Colonic mucosa (tissue), 4 donors: ENCODE data around the gene PHETA2. TPM values are rescaled to one million over a fixed set of nuclear protein-coding genes. Genes with fewer than 3 reads are reported as not detected.

ENCODE experiments used
- DNase-seq: peaks from one replicate; pipeline ENCODE4 v3.0.0-alpha.2; 2020
- H3K27ac ChIP-seq: fragments of 200-600 bp; one replicate; pipeline ENCODE4 v1.8.0; 2021
- H3K27me3 ChIP-seq: fragments of 200-600 bp; one replicate; pipeline ENCODE4 v1.8.0; 2021
- H3K36me3 ChIP-seq: fragments of 200-600 bp; one replicate; pipeline ENCODE4 v1.8.0; 2021
- H3K4me1 ChIP-seq: fragments of 200-600 bp; one replicate; pipeline ENCODE4 v1.8.0; 2021; ENCODE audit warnings: mild to moderate bottlenecking
- H3K4me3 ChIP-seq: fragments of 200-600 bp; one replicate; pipeline ENCODE4 v1.8.0; 2021
- H3K9ac ChIP-seq, 2 donors: one replicate each; pipeline ENCODE4 v1.7.0; 2013; ENCODE audit warnings: control low read depth in 2 of 2, low read depth in 2 of 2, low read length in 2 of 2
- H3K9me3 ChIP-seq: fragments of 200-600 bp; one replicate; pipeline ENCODE4 v1.8.0; 2021
- intact Hi-C: fragments of 100-400 bp; cut with DNase I; formaldehyde crosslinking; loops from one replicate; pipeline ENCODE4 v1.14.1; 2022
- total RNA-seq, 2 donors: library from RNA; stranded (reverse); fragmentation: NEBNext Ultra II Directional in 1 of 2; extraction: Animal tissue kit (Norgen Biotek cat#: 25700) in 1 of 2; gene quantifications; one replicate each; pipeline ENCODE4 v1.2.1, GENCODE V29; 2021
- TF ChIP-seq, protein P1 (sequence below): fragments of 200-600 bp; IDR thresholded peaks from one replicate; pipeline ENCODE4 v1.8.0; 2022; ENCODE audit warnings: antibody characterized with exemption, mild to moderate bottlenecking
- donor health status: healthy.
- donor health status: DM: no; HTN: no; CAD: no.
- donor health status: DM: no; HTN: no; CAD: no.

Gene PHETA2
- total RNA-seq, 2 donors from 2014 or later: 11.6 to 15.2 TPM

DNA sequence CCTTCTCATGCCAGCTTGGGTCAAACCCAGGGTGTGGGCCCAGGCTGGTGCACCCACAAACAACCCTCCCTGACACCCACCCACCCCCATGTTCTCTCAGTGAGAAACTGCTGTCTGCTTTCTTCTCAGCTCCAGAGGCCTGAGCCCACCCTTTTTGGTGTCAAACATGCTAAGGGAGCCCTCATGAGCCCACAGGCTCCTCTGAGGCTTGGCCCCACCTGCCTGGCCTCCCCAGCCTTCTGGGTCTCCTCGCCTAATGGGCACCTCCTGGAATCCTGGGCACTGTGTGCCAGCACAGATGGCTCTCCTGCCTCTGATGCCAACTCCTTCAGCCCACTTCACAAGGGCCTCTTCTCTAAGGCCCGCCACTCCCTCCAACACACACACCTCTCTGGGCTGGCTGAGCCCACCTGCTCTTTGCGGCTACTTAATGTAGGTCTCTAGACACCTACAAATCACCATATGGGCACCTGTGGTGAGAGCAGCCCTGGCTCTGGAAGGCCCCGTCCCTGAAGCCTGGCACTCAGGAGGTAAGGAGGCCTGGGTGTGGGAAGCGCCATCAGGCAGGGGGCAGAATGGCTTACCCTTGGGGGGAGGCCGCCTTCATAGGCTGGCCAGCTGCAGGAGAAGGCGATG lies 7.8 kb upstream of the PHETA2 start:
- peaks cover 4% of the 10 kb centered on the region for H3K4me1 ChIP-seq
- no peak overlapping the region for H3K9ac ChIP-seq
- peaks cover 4% of the 10 kb centered on the region for H3K36me3 ChIP-seq
- no peaks in the 10 kb centered on the region for H3K9me3 ChIP-seq
- H3K27ac ChIP-seq: no peak overlapping the region
- intact Hi-C loops: no loop called here
- TF ChIP-seq, protein P1, sequence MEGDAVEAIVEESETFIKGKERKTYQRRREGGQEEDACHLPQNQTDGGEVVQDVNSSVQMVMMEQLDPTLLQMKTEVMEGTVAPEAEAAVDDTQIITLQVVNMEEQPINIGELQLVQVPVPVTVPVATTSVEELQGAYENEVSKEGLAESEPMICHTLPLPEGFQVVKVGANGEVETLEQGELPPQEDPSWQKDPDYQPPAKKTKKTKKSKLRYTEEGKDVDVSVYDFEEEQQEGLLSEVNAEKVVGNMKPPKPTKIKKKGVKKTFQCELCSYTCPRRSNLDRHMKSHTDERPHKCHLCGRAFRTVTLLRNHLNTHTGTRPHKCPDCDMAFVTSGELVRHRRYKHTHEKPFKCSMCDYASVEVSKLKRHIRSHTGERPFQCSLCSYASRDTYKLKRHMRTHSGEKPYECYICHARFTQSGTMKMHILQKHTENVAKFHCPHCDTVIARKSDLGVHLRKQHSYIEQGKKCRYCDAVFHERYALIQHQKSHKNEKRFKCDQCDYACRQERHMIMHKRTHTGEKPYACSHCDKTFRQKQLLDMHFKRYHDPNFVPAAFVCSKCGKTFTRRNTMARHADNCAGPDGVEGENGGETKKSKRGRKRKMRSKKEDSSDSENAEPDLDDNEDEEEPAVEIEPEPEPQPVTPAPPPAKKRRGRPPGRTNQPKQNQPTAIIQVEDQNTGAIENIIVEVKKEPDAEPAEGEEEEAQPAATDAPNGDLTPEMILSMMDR: no peak
- no peaks in the 10 kb centered on the region for H3K27me3 ChIP-seq
- DNase-seq: peak; percentile 16
- H3K4me3 ChIP-seq: no peak overlapping the region

DNA sequence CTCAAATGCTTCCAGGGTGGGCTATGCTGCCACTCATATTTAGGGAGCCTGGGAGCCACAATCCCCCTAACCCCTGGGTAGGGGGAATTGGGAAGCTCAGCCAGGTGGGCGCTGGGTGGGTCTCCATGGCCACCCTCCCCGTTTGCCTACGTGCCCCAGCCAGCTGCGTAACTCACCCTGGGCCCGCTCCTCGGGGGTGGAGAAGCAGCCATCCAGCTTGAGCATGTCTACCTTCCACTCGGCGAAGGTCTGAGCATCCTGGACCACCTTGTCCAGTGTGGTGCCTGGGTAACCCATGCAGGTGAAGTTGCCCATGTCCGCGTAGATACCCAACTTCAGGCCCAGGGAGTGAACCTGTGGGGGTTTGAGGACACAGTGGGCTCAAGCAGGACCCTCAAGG lies 7.1 kb upstream of the PHETA2 start:
- H3K9me3 ChIP-seq: no peaks in the 10 kb centered on the region
- no peak overlapping the region for H3K4me3 ChIP-seq
- H3K4me1 ChIP-seq: peaks cover 4% of the 10 kb centered on the region
- peak; percentile 15 for DNase-seq
- no peak overlapping the region for H3K27ac ChIP-seq
- peaks cover 4% of the 10 kb centered on the region for H3K36me3 ChIP-seq
- intact Hi-C loops: no loop called here
- no peak overlapping the region for H3K9ac ChIP-seq
- TF ChIP-seq, protein P1: no peak
- no peaks in the 10 kb centered on the region for H3K27me3 ChIP-seq

DNA sequence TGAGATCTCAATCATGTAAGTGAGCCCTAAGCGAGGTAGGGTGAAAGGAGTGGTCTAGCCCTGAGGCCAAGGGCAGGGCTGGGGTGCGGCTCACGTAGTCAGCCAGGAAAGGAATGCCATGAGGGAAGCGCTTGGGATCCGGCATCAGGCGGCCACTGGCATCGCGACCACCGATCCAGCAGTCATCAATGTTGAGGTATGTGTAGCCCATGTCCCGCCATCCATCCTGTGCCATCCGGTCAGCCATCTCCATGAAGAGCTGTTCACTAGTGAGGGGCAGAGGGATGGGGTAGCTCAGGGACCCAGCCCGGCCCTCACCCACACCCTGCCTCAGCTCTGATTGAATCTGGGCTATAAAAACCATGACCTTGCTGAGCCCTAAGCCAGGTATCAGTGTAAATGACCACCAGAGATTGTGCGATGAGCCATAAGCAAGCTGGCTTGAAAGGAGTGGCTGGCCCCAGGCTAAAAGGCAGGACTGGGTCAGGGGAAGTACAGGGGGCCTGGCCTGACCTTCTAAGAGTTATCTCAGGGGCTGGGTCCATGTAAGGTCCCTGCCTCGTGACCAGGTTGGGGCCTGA lies 6.3 kb upstream of the PHETA2 start:
- TF ChIP-seq, protein P1: no peak
- no peak overlapping the region for H3K9ac ChIP-seq
- no peaks in the 10 kb centered on the region for H3K9me3 ChIP-seq
- H3K4me3 ChIP-seq: no peak overlapping the region
- H3K27ac ChIP-seq: no peak overlapping the region
- H3K4me1 ChIP-seq: peaks cover 4% of the 10 kb centered on the region
- intact Hi-C loops: no loop called here
- DNase-seq: peak; percentile 14
- H3K27me3 ChIP-seq: no peaks in the 10 kb centered on the region
- H3K36me3 ChIP-seq: peaks cover 2% of the 10 kb centered on the region

DNA sequence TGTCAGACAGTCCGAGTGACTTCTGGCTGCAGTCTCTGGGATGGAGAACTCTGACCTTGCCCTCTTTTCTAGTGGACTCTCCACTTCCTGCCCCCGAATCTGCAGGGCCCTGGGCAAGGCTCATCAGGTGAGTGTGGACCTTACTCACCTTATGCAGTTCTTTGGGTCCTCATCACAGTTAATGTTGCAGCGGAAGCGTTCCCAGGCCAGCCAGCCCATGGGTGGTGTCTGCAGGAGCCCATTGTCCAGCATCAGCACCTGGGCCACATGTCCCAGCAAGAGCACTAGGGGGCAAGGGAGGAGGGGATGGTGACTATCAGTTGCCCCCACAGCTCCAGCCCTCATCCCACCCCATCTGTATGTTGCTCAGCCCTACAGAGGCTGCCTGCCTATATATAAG lies 5.8 kb upstream of the PHETA2 start:
- Histone ChIP-seq H3K9me3 (no peaks in the 10 kb centered on the region), H3K4me3 (no peak overlapping the region), H3K4me1 (peaks cover 4% of the 10 kb centered on the region), H3K36me3 (no peaks in the 10 kb centered on the region), H3K27ac (no peak overlapping the region), H3K27me3 (no peaks in the 10 kb centered on the region), H3K9ac (no peak overlapping the region)
- TF ChIP-seq, protein P1: no peak
- intact Hi-C loops: no loop called here
- DNase-seq: peak; percentile 15

DNA sequence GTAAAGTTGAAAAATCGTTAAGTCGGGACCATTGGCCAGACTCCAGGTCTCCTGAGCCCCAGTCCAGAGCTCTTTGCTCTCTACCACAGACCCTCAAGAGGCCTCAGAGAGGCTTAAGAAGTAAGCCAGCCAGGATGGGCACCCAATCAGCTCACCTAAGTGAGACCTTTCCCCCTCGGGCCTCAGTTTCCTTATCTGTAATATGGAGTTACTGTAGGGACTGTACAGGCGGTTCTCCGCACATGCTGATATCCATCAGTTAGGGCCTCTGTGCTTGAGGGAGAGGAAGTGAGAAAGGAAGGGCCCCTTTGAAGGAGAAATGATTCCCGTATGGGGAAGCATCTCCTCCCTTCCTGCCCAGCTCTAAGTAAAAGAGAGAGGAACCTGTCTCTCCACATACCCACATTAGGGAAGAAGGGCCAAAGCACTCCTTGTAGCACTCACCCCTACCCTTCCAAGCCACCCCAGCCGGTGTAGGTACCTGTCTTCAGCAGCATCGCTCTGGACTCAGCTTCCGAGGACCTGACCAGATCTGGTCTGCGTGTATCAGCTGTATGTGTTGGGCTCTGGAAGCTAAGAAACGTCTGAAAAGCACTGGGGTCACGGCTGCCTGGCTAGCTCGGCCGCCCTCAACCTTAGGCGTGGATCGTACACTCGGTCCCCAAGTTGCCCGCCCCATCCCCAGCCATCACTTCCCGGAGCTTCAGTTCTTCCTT lies 4.1 kb upstream of the PHETA2 start:
- H3K27ac ChIP-seq: peak overlapping the region; percentile 88
- TF ChIP-seq, protein P1: no peak
- no peaks in the 10 kb centered on the region for H3K36me3 ChIP-seq
- no peak for DNase-seq
- intact Hi-C loops: no loop called here
- no peaks in the 10 kb centered on the region for H3K9me3 ChIP-seq
- H3K4me3 ChIP-seq: peak overlapping the region; percentile 58
- H3K9ac ChIP-seq: peak overlapping the region; percentile 57 to 92
- H3K27me3 ChIP-seq: no peaks in the 10 kb centered on the region
- H3K4me1 ChIP-seq: peaks cover 4% of the 10 kb centered on the region
